NK-92 treated with Interleukin-12 subunit alpha and Interleukin-12 subunit beta, amount 100 ng/mL, for 24 hours (cell line): Measurements from ENCODE around the gene LRRC56.
"Not testable (repeated sequence)": the region's sequence is repeated elsewhere in the genome, so short reads cannot be mapped to it uniquely, and the experiment has no call there.

Source experiments
- DNase-seq: peaks from one replicate; lab custom pipeline; 2025; lab: John Stamatoyannopoulos, UW

Gene LRRC56

DNA sequence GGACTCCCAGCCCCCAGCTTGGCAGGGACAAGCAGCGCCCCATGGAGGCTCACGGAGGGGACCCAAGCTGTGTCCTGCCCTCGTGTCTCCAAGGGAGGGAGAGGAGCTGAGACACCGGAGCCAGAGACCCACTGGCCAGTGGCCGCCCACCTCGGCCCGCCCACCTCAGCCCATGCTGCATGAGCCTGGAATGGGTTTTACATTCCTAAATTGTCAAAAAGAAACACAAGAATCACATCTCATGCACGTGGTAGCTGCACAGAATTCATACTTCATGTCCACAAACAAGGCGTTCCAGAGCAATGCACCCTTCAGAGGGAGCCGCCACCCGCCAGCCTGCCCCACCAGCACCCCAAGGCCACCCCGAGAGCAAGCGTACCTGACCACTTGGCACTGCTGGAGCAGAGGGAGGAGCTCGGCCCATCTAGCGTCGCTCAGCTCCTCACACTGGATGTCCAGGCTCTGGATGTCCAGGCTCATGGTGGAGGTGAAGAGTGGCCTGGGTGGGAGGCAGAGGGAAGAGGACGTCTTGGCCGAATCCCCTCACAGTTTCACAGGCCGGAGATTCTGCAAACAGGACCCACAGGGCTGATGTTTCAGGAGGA lies 35.5 kb upstream of the LRRC56 start:
- DNase-seq = no peak

DNA sequence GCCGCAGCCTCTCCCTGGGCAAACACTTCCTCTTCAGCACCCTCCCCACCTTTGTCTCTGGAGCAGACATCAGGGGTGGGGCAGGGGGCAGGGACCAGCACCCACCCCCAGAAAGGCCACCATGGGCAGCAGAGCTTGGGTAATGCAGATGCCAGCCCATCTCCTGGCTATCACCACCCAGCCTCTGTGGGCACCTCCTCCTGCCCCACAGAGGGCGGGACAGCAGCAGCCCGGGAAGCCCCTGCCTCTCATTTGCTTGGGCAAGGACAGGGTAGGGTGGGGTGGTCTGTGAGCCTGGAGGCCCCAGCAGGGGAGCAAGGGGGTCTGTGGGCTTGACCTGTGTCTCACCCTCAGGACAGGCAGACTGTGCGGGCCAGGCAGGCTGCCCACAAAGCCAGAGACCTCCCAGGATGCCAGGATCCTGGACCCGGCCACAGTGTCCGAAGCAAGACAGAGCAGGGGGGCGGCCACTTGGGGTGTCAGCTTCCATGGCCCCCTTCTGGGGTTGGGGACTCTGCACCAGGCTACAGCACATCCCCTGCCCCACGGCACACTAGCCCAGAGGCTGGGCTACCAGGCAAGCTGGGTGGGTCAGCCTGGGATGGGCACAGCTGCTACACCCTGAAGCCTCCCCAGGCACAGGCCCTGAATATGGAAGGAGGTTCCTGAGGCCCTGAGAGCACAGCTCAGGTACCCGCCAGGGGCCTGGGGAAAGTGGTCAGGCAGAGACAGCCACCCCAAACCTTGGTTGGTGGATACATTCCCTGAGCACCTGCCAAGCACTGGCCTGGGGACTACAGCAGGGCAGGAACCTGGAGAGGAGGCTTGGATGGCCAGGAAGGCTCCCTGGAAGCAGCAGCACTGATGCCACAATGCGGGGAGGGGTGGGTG lies 34.8 kb upstream of the LRRC56 start:
- no peak for DNase-seq

DNA sequence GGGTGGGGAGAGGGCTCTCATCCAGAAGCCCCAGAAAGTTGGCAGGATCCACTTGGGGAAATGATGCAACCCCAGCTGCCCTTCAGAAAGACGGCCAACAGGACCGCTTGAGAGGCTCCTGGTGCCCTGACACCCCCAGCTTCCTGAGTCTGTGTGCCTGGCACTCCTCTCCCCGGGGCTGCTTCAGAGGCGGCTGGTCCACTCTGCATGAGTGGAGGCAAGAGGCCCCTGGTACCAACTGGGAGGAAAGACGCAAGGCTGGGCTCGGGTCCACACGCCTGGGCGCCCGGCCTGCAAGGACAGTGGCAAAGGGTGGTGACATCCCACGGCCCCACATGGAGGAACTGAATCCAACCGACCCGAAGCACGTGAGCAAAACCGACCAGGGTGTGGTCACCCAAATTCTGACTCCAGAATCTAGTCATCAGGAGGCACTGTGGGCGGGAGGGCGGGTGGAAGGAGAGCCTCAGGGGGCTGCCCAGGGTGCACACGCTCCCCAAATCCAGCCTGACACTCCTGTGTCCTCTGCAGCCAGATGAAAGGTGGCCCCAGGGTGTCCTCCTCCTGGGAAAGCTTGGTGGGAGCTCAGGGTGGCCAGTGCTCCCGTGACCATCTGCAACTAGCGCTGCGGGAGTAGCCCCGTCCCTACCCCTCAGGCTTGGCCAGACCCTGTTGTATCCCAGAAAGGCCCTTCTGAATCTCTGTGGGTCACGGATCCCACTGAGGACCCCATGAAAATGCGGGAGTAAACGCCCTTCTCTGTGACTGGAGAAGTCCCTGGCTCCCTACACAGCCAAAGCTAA lies 33.9 kb upstream of the LRRC56 start:
- no peak for DNase-seq

DNA sequence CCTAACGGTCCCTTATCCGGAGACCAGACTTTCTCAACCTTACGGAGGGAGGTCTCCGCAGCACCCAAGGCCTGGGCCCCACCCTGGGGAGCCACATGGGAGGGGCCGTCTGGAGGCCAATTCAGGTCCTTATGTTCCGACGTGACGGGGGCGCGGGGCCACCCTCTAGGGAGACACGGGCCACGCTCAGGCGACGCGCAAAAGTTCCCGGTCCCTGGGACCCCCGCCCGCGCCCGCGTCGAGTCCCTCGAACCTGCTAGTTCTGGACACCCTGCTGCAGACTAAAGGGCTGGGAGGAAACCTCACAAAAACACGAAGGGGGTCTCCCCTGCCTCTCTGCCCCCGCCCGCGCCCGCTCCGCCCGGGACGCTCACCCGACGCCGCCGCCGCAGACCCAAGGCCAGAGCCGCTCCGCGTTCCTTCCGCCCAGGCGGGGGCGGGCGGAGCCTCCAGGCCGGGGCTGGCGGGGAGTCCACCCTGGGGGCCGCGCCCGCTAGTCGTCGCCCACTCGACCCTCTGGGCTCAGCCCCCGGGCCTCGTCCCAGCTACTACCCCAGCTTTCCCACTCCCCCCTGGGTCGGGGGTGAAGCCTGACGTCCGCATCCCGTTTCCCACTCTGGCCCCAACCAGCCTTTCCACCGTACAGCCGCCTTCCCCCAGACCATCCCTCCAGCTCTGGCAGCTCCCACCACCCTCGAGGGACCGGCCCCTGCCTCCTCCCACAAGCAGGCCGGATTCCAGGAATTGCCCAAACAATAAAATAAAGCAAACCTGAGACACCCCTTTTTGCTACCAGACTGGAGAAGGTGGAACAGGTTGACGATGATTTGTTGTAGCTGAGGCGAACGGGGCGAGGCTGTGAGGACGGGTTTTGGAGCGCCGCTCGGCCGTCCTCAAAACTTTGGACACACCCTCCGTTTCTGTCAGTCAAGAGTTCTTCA lies 33.0 kb upstream of the LRRC56 start:
- DNase-seq = no peak

DNA sequence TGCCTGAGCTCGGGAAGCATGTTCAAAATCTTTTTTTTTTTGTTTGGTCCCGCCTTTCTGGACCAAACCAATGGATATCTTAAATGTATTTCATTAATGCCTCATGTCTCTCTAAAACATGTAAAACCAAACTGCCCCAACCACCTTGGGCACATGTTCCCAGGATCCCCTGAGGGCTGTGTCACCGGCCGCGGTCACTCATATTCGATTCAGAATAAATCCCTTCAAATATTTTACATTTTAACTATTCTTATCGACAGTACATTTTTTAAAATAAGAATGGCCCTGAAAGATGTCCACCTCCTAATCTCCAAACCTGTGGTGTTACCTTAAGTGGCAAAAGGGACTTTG lies 32.4 kb upstream of the LRRC56 start:
- no peak for DNase-seq

DNA sequence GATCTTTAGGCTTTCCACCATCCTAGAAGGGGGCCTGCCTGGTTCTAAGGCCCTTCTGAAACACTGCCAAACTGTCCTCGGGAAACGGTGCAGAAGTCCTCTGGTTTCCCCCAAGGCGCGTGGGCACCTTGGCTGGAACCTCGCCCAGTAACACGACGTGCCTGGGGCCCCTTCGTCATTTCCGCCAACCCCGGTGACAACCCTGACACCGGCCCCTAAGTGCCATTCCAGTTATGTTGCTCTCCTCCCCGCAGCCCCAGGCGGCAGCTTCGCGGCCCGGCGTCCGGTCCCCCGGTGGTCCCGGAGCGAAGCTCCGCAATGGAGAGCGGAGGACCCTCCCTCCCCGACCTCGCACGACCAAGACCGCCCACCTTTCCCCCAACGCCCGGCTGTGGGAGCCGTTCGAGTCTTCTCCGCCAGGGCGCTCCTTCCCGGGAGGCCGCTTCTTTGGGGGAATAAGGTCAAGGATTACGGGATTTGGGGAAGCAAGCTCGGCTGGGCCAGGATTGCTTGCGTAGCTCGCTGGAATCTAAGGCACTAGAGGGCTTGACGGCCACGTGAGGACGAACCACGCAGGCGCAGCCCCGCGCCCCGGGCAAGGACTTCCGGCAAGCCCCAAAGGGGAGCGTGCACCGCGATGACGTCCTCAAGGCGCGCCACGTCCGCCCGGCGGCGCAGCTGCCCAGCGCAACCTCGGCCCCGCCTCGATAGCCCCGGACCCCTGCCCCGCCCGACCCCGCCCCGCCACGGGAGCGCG lies 30.9 kb upstream of the LRRC56 start:
- peak; percentile 95 for DNase-seq

DNA sequence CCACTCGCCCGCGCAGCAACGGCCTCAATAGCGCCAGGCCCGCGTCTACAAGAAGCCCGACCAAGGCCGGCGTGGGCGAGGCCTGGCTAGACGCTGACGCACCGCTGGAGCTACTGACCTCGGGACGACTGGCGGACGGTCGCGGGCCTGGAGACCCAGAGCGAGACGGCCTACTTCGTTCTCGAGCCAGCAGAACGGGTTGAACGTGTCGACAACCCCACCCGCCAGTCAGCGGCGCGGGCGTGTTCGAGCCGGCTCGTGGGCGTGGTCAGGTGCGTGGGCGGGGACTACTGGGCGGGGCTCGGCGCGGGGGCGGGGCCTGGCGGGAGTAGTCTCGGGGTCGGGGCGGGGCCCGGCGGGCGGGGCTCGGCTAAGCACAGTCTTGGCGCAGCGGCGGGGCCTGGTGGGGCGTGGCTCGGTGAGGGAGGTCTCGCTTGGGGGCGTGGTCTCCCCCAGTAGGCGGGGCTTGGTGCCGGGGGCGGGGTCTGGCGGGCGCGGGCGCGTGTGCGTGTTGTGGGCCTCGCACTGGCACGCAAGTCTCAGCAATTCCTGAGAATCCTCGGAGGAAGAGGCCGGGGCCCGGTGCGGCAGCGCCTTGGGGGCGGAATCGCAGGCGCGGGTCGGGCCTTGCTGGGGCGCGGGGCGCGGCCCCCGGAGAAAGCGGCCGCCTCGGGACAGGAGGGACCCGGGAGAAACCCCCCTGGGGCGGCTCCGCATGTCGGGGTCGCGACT lies 30.2 kb upstream of the LRRC56 start, which contains the start of gene RNH1:
RNH1 (minus strand) TSS at position 248 of the 732 bp plus-strand sequence. CDS start 5,080 bp downstream, outside the sequence.
- DNase-seq = peak; percentile 96

DNA sequence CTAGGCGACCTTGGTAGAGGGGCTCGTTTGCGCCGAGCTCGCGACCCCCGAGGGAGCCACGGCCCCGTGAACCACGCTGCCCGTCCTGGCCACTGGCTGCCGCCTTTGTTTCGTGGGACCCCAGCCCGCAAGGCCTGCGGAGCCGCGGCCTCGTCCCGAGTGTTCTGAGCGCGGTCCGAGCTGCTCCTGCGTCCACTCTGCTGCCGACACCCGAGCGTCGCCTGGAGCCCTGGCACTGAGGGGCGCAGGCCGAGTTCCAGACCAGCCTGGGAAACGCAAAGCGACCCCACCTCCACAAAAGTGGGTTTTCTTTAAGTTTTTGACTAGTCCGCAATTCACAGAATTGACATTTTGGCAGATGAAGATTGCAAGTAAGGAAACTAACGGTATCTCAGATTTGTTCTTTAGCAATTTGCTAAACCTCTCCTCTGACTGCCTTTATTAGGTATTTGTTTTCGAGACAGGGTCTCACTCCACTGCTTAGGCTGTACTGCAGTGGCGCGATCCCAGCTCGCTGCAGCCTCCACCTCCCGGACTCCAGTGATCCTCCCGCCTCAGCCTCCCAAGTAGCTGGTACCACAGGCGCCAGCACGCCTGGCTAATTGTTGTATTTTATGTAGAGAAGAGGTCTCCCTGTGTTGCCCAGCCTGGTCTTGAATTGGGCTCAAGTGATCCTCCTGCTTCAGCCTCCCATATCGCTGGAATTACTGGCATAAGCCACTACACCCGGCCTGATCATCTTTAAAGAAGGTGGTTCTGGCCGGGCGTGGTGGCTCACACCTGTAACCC lies 29.4 kb upstream of the LRRC56 start:
- DNase-seq = no peak

DNA sequence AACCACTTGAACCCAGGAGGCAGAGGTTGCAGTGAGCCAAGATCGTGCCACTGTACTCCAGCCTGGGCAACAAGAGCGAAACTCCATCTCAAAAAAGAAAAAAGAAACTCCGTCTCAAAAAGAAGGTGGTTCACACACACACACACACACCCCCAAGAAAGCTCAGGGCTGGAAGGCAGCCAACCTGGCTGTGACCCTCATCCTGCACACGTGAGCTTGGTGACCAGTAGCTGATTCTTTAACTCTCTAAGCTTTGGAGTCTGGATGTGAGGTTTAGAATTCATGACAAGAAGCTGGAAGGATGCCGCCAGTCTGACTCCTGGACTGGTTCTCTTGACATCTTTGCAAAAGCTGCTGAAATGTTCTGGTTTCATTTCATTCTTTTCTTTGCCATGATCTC lies 28.4 kb upstream of the LRRC56 start:
- no peak for DNase-seq

DNA sequence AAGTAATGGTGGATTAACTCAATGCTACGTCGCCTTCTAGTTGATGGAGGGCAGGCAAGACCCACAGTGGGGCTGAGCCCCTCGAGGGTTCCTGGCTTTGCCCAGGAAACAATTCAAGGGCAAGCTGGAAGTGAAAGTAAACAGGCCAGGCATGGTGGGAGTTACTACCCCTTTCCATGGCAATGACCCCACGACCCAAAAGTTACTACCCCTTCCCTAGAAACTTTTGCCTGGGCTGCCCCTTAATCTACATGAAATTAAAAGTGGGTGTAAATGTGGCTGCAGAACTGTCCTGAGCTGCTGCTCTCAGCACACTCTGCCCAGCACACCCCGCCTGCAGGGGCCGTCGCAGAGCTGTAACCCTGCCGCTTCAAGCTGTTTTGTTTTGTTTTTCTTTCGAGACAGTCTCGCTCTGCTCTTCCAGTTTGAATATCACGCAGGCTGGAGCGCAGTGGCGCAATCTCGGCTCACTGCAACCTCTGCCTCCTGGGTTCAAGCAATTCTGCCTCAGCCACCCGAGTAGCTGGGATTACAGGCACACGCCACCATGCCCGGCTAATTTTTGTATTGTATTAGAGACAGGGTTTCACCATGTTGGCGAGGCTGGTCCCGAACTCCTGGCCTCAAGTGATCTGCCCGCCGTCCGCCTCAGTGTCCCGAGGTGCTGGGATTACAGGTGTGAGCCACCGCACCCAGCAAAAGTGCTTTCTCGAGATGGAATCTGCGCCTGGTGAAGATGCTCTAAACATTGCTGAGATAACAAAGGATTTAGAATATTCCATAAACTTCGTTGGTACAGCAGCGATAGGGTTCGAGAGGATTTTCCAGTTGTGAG lies 24.3 kb upstream of the LRRC56 start:
- no peak for DNase-seq

DNA sequence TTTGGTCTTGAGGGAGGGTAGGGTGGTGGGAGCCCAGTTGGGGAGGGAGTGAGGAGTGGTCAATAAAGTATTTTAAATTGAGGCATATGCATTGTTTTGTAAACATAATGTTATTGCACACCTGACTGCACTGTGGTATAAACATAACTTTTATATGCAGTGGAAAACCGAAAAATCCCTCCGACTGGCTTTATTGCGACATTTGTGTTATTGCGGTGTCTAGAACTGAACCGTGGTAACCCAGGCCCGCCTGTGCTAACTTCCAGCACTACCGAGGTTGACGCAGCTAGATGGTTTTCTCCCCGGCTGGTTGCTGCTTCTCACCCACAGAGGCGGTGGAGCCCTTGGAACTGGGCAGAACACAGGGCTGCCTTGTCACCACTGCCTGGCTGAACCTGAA lies 22.7 kb upstream of the LRRC56 start:
- no peak for DNase-seq

DNA sequence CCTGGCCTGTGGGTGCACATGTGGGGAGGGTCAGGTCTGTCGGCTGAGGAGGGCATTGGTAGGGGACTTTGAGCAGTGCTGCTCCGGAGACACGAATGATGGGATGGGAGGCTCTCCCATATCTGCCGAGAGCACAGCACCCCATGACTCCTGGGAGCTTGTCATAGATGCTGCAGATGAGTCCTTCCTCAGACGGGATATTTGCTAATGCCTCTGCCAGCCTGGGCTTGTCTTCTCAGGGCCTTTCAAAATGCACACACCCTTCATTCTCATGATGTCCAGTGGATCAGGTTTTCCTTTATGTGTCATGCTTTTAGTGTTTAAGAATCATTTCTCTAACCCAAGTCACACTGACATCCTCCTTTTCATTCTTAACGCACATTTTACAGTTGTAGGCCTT lies 22.2 kb upstream of the LRRC56 start:
- no peak for DNase-seq

DNA sequence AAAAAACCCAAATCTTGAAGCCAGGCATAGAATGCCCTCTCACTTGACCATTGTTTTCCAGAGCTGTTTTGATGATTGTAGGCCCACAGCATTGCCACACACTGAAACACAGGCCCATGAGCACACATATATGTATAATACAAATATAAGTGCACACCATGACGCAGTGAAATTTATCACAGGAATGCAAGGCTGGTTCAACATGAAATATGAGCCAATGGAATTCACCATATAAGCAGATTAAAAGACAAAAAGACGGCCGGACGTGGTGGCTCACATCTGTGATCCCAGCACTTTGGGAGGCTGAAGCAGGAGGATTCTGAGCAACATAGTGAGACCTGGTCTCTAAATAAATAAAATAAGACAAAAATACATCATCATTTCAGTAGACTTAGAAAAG lies 20.9 kb upstream of the LRRC56 start:
- DNase-seq = no peak

DNA sequence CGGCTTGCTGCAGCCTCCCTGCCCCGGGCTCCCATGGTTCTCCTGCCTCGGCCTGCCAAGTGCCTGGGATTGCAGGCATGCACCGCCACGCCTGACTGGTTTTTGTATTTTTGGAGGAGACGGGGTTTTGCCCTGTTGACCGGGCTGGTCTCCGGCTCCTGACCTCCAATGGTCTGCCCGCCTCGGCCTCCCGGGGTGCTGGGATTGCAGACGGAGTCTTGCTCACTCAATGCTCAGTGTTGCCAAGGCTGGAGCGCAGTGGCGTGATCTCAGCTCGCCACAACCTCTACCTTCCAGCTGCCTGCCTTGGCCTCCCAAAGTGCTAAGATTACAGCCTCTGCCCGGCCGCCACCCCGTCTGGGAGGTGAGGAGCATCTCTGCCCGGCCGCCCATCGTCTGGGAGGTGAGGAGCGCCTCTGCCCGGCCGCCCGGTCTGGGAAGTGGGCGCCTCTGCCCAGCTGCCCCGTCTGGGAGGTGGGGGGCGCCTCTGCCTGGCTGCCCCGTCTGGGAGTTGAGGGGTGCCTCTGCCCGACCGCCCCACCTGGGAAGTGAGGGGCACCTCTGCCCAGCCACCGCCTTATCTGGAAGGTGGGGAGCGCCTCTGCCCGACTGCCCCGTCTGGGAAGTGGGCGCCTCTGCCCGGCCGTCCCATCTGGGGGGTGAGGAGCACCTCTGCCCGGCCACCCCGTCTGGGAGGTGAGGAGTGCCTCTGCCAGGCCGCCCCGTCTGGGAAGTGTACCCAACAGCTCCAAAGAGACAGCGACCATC lies 20.2 kb upstream of the LRRC56 start:
- not testable (repeated sequence) for DNase-seq

DNA sequence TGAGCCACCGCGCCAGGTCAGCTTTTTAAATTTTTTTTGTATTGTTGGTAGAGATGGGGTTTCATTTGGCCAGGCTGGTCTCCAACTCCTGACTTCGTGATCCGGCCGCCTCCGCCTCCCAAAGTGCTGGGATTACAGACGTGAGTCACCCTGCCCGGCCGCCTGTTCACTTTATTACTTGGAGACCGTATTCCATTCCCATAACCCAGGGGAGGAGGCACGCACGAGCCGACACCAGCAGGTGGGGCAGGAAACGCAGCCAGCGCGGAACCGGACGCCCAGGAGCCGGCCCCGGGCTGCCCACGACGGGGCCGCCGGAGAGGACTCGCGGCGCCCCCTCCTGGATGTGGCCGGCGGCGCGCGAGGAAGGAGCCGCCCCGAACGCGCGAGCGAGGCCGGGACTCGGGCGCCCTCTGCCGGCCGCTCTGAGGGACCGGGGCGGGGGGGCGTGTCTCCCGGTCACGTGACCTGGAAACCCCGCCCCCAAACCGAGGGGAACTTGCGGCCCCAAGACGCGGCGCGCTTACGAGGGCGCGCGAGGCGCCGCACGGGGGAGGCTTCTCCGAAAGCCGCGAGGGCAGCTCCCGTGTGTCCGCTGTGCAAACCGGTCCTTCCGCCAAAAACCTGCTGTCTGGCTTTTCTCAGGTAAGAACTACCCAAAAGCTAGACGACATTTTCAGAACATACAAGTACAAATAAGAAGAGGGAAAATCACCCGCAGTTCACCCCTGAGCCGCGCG lies 18.7 kb upstream of the LRRC56 start:
- DNase-seq = no peak

DNA sequence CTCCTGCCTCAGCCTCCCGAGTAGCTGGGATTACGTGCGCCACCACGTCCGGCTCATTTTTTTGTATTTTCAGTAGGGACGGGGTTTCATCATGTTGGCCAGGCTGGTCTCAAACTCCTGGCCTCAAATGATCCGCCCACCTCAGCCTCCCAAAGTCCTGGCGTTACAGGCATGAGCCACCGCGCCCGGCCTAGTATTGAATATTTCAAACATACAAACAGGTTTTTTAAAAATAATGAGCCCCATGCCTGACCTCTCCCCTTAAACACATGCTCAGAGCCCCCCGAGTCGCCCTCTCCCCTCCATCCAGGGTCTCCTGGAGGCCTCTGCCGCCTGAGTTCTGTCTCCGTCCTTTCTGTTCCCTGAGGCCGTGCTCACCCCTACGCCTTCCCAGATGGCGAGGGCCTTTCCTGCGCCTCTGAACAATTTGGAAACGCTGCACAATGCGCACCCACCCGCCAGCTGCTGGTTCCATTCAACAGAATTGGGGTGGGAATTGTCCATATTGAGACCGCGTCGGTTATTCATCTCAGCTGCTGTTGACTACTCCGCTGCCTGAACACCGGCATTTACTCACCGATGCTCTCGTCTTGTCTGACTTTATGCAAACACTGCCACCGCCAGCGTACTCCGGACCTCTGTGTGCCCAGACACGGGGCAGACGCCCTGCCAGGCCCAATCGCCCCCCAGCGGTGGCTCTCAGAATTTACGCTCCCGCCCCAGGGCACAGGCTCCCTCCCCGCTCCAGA lies 16.7 kb upstream of the LRRC56 start:
- DNase-seq = no peak
